NK-92 treated with Interleukin-12 subunit alpha and Interleukin-12 subunit beta, amount 100 ng/mL, for 24 hours (cell line): ENCODE results near the gene BTF3.
"Not testable (repeated sequence)": the region's sequence is repeated elsewhere in the genome, so short reads cannot be mapped to it uniquely, and the experiment has no call there.

Experiments
- DNase-seq: peaks from one replicate; lab custom pipeline; 2025; lab: John Stamatoyannopoulos, UW

The BTF3 gene

DNA sequence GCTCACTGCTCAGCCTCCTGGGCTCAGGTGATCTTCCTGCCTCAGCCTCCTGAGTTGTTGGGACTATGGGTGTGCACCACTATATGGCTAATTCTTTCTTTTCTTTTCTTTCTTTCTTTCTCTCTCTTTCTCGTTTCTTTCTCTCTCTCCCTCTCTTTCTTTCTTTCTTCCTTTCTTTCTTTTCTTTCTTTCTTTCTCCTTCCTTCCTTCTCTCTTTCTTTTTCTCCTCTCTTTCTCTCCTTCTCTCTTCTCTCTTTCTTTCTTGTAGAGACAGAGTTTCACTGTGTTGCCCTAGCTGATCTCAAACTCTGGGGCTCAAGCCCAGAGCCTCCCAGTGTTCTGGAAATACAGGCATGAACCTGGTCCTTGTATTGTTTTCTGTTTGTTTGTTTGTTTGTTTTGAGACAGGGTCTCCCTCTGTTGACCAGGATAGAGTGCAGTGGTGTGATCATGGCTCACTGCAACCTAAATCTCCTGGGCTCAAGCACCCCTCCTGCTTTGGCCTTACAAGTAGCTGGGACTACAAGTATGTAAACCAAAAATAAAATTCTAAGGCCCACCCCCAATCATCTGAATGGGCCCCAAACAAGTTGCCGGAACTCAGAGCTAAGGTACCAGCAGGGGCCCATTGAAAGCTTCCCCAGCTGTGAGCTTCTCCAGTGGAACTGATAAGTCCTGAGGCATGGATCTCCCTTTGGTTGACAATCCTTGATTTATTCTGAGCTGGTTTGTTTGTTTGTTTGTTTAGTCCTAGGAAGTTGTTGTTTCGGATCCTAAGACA, 11.9 kb upstream of the BTF3 start:
- no peak for DNase-seq

DNA sequence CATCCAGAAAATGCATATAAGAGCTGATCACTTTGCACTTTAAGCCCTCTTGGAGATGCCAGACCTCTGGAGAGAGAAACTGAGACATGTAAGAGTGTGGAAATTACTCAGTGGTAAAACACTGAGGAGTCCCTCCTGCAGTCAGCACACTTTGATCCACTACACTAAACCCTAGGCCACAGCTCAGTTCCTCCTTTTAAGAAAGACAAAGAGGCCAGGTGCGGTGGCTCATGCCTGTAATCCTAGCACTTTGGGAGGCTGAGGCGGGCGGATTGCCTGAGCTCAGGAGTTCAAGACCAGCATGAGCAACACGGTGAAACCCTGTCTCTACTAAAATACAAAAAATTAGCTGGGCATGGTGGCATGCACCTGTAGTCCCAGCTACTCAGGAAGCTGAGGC, 11.0 kb upstream of the BTF3 start:
- not testable (repeated sequence) for DNase-seq

DNA sequence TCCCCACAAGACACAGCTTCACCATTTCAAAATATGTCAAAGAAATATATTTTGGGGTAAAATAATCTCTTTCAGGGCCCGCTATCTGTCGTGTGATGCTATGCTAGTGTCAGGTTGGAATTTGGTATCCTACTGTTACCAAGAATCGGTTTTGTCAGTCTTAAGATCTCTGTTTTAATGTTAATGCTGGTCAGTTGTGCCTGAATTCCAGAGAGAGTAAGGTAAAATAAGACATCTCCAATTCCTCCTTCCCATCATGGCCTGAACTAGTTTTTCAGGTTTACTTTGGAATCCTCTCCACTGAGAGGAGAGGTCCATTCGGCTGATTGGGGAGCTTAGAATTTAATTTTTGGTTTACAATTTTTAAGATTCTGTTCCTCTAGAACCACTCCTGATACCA, 10.4 kb upstream of the BTF3 start:
- no peak for DNase-seq

DNA sequence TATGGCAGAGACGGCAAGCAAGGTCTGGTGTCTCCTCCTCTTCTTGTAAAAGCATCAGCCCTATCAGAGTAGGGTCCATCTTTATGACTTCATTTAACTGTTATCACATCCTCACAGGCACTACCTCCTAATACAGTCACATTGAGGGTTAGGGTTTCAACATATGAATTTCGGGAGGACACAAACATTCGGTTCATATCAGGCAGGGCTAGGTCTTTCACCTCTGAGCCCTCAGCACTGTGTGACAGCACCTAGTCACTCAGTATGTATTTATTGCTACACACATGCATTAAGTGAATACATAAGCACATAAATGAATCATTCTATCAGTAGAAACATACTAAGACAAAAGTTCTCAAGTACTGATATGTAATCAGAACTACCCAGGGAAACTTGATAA, 9.4 kb upstream of the BTF3 start:
- no peak for DNase-seq

DNA sequence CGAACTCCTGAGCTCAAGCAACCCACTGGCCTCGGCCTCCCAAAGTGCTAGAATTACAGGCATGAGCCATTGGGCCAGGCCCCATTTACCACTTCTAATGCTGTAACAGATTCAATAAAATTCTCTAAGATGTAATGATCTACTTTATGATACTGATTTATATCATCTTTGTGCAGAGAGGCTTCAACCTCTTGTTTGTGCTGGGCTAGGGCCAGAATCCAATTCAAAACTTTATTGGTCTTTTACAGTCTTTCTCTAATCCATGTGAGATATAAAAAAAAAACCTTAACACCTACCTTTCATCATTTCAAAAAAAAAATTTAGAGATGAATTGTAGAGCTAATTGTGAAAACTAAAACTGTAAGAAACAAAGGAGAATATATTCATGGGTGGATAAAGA, 8.2 kb upstream of the BTF3 start:
- no peak for DNase-seq

DNA sequence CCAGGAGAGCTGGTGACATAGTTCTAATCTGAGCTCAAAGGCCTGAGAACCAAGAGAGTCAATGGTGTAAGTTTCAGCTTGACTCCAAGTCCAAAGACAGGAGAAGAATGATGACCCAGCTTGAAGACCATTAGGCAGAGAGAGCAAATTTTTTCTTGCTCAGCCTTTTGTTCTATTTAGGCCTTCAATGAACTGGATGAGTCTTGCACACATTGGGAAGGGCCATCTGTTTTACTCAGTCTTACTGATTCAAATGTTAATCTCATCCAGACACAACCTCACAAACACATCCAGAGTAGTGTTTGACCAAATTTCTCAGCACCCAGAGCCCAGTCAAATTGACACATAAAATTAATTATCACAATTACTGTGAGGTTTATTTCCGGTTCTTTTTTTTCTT, 7.1 kb upstream of the BTF3 start:
- DNase-seq, result no peak

DNA sequence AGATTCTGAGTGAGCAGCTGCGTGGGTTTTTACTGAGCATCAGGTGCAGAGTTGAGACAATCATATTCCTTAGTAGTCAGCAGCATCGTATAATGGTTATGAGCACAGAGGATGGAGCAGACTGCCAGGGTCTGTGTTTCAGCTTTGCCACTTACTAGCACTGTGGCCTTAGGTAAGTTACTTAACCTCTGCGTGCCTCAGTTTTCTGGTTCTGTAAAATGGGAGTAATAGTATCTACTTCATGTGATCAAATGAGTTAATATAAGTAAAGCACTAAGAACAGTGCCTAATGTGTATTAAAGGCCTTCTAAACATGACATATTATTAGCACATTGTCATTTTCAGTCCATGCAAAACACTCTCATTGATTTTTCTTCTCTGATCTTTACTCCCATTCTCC, 4.8 kb upstream of the BTF3 start:
- no peak for DNase-seq

DNA sequence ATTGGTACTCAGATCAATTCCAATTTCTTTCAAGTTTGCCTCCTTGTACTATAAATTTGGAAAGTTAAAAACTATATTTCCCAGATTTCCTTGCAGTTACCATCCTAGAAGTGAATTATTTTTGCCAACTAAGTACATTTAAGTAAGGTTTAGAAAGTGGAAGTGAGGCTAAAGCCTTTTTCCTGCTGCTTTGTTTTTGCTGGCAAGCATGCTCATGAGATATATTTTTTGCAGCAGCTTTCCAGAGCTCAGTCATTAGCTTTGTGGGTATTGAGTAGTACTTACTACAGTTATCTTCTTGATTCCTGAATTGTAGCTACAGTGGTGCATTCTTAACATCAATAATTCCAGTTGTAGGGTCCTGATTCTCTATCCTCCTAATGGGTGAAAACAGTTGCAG, 3.5 kb upstream of the BTF3 start:
- no peak for DNase-seq

DNA sequence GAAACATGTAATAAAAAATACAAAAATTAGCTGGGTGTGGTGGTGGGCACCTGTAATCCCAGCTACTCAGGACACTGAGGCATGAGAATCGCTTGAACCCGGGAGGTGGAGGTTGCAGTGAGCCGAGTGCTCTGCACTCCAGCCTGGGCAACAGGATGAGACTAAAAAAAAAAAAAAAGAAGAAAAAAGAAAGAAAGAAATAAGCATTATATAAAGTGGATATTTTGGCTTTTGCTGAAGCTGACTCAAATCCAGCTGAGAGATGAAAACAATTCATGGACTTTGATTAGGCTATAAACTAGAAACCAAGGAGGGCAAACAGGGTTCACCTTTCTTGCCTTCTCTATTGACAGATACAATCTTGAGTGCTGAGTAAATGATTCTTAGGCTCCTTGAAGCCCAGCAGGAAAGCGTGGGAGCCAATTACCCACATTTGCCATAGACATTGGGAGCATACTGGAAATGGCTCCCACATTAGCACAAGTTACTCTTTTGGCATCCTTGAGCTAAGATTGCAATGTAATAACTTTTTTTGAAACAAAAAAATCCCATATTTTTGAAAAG, 2.4 kb upstream of the BTF3 start:
- DNase-seq, result no peak

DNA sequence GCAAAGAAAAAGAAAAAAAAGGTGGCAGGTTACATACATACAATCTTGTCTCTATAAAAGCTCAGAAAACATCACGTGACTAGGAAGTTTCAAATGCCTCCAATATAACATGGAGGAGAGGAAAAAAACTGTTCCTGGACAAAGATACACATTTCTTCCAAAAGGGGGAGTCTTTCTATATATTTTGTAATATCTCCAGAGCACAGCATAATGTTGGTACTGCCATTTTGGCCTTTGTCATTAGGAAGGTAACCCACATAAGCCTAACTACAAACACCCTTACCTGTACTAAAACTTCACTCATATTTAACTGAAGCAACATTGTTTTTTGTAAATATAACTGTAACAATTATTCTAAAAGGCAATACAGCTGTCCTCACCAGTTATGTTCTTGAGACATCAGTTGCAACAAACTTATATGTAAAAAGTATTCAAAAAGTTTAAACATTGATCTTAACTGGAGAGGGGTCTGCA, 1.2 kb upstream of the BTF3 start:
- no peak for DNase-seq

DNA sequence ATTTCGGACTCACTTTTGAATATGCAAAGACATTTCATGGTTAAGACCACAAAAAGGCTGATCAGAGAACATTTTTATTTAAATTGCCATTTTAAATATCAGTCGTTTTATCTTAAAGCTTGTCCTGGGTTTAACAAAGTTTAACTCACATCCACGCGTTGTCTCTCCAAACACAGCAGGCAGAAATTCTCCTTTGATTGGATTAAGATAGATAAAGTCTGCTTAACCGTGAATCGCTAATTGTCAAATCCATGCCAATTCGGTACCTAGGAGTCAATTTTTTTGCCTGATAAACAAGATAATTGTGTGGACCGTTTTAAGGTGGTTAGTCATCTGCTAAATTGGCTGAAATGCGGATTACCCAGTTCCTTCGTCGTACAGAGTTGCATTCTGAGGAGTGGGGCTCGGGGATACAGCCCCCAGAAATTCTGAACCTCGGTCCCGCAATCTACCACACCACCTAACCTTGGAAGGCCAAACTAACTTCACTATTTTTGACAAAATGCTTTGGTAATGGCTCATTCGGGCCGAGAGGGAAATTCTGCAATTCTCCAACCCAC, 665 bp upstream of the BTF3 start:
- no peak for DNase-seq

DNA sequence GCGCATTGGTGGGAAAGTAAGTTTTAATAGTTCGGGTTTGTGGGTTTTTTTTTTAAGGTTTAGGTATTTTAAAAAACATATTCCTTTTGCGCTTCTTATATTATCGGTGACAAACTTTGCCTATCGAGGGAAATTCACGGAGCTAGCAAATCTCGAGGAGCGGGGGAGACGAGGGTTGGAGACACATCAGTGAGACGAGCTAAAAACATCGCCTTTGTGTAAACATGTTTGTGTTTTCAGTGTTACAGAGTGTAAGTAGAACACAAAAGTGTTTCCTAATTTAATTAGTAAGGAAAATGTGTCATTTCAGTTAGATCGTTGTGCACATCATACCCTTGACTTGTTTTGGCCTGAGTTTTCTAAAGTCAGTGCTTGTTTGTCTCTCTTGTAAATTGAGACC, 945 bp downstream of the BTF3 start:
- no peak for DNase-seq

DNA sequence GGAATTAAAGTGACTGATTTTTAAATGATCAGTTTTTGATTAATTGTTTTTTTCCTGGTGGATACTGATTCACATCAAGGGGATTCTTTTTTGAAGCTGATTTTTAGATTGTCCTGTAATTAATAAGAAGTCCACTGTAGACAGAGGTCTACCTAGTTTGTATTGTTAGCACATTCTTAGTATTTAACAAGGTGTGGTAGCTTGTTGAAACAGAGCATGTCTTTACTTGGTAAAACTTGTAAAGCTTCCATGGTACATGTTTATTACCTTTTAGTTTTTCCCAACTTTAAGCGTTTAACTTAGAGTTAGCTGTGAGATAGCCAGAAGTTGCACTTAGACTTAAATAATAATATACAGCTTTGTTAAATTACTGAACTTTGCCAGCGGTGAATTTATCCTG, 1.5 kb downstream of the BTF3 start:
- DNase-seq, result no peak

DNA sequence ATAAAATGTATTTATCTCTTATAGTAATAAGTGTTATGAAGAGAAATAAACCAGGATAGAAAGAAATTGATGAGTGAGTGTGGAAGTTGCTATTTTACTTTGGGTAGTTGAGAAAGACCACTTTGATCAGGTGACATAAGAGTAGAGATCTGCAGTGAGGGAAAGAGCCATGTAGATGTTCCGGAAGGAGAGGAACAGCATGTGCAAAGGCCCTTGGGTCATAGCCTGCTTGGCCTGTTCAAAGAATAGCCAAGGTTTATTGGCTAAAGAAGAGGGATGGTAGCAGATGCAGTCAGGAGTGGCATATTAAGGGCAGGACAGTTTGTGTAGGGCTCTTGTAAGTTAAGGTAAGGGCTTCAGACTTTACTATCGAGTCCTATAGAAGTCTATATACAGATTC, 3.2 kb downstream of the BTF3 start:
- DNase-seq, result no peak

DNA sequence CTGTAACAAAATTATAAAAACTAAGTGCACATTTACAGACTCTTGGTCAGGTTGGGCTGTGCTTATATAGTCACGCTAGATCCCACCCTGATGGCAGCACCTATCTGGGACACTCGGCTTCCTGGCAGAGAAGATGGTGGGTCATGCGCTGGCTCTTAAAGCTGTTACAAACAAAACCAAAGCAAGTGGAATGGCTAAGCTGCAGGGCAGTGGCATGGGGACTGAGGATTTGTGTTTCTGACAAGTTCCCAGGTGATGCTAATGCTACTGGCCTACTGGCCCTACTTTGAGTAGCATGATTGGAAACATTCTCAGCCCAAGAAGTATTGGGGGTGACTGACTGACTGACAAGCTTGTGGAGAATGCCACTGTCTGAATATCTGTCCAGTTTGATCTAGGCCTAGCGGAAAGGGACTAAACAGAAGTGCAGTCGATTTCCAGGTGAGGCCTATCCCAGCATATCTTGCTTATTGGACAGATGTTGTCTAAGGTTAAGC, 8.3 kb downstream of the BTF3 start:
- DNase-seq, result no peak

DNA sequence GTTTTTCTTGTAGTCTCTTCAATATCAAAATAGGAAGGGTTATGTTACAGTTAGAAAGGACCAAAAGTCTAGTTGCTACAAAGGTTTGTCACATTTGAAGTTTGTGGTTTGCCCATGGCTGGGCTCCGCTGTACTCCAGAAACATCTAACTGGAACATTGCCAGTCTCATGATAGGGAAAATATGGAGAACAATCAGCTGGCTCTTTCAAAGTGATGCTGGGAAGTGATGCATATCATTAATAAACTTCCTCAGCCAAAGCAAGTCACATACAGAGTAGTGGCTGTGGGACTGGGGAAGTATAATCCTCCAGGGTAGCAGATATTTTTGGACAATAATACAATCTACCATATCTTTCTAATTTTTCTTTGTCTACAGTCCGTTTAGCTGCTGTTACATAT, 8.8 kb downstream of the BTF3 start:
- DNase-seq, result no peak

DNA sequence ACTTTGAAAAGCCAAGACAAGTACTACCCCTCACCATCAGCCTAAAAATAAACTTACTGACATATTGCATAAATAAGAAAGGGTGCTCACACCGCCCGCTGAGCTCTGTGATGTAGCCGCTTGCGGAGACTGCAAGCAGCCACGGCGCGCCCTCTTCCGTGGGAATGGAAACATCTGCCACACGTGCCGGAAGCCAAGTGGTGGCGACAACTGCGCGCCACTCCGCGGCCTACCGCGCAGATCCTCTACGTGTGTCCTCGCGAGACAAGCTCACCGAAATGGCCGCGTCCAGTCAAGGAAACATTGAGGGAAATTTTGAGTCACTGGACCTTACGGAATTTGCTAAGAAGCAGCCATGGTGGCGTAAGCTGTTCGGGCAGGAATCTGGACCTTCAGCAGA, 10.3 kb downstream of the BTF3 start:
- not testable (repeated sequence) for DNase-seq

DNA sequence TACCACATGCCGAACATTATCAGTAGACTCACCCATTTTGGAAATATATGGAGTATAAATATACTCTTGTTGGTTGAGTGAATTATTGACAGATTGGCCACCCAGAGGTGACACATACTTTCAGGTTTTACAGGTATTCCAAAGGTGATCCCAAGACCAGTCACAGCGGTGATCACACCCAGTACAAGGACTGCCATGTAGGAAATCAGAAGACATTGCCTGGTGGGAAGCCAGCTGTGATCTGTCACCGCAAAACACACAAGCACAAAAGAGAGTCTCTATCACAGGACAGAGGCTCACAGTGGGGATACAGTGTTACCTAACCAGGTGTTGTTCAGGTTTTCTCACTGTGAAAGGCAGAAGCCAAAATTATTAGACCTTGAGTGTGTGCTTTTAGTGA, 15.8 kb downstream of the BTF3 start:
- no peak for DNase-seq

DNA sequence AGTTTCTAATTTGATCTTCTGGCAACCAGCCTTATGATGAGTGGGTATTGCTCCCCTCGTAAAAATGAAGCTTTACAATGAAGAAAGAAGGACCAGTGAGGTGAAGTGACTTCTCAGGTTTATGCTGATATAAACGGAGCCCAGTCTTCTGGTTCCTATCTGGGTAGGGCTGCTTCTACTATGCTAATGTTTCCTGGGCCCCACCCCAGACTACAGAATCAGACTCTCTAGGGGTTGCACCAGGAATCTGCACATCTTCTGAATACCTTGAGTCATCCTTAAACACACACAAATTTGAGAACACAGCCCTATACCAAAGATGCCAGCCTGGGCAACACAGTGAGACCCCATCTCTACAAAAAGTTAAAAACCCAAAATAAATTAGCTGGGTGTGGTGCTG, 16.2 kb downstream of the BTF3 start:
- no peak for DNase-seq

DNA sequence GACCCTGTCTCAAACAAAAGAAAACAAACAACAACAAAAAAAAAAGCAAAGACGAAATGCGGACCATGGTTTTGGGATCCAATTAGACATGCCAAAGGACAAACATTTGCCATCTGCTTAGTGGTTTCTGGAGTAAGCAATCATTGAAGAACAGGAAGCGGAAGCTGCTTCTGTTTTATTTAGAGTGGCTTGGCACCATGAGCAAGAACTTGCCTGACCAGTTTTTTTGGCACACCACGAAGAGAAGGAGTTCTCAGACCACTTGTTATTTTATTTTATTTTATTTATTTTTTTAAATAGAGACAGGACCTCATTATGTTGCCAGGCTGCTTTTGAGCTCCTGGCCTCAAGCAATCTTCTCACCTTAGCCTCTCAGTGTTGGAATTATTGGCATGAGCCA, 17.0 kb downstream of the BTF3 start:
- no peak for DNase-seq

DNA sequence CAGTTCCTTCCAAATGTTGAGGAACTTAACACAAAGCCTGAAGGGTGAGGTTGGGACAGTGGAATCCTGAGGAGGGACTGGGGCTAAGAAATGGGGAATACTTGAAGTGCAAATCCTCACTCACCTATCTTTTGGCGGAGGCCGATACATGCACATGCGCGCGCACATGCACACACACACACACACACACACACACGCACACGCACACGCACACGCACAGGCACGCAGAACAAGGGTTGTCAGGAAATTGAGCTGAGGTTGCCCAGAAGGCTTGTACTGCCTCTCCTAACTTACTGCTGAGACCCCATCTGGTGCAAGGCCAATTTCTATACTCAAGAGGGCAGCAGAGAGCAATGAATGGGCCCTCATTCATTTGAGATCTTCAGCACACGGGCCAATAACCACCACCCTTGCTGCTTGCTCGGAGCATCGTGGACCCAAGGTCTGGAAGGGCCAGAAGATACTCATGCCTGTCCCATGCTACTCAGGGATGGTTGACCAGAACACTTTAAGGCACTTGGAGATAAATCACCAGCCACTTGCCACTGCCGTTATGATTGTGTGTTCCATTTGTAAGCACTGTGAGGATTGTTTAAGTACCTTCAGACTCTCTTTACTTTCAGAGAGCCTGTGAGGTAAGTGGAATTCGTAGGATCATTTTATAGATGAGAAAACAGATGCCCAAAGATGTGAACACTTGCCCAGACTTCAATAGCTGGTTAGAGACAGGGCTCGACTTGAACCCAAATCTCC, 21.5 kb downstream of the BTF3 start:
- peak; percentile 49 for DNase-seq

DNA sequence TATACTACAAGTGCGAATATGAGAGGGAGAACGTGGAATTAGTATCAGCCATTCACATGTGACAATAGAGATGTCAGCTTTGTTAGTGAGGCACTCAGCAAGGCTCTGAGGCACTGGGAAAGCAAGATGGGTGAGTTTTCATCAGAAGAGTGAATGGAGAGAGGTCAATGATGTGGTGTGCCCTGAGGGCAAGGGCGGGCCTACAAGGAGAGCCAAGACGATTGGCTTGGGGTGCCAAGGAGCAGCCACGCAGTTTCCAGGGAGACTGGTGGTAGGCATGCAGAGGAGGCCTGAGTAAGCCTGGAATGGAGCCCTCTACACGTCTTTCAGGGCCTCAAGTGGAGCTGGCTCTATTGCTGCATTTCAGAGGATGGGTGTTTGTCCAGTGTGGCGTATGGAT, 24.7 kb downstream of the BTF3 start:
- no peak for DNase-seq

DNA sequence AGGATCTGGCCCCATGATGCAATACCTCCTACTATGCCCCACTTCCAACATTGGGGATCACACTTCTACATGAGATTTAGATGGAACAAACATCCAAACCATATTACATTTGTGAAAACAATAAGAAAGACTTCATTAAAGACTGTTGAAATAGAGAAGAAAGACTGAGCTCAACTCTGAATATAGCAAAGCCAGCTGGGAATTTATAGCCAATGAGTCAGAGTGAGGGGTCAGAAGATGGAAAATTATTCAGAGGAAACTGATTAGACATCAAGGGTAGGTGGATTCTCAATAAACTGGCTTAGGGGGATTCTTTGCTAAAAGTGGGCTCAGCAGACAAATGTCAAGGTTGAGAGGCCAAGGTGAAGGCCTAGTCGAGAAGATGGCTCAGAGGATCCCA, 25.6 kb downstream of the BTF3 start:
- DNase-seq, result no peak
